Body of pancreas (tissue), 4 donors: ENCODE data around the gene FHOD3.

Source experiments
- POLR2A ChIP-seq, 3 donors: fragments of 450-650 bp; IDR thresholded peaks; one replicate each; pipeline ENCODE4 v1.6.1; 2016; ENCODE audit warnings: antibody characterized with exemption in 3 of 3, mild to moderate bottlenecking in 2 of 3
- TF ChIP-seq, protein P1 (sequence below), 7 experiments: fragments of 450-650 bp in 4 of 7; fragments of 200-600 bp in 3 of 7; sonication (generic) in 3 of 7; IDR thresholded peaks; one replicate each; pipeline ENCODE4 v1.5.1; 2016 to 2019; ENCODE audit warnings: antibody characterized with exemption in 7 of 7

DNA sequence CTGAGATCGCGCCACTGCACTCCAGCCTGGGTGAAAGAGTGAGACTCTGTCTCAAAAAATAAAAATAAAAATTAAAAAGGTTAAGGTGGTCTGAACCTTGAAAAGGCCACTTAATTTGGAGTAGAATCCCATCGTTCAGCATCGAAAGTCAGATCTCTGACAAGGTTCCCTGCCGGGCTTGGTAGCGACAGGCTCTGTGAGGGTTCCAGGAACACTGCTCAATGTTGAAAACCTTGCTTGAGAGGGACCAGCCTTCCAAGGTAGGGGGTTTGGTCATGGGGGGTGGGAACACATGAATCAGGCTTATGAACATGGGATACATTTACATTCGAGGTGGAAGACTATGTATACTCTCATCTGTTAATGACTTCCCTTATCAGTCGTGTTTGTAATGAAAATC is 232.2 kb downstream of the FHOD3 start:
- no peak for TF ChIP-seq POLR2A (IDR thresholded peaks at IDR 0.05)
- TF ChIP-seq, protein P1, sequence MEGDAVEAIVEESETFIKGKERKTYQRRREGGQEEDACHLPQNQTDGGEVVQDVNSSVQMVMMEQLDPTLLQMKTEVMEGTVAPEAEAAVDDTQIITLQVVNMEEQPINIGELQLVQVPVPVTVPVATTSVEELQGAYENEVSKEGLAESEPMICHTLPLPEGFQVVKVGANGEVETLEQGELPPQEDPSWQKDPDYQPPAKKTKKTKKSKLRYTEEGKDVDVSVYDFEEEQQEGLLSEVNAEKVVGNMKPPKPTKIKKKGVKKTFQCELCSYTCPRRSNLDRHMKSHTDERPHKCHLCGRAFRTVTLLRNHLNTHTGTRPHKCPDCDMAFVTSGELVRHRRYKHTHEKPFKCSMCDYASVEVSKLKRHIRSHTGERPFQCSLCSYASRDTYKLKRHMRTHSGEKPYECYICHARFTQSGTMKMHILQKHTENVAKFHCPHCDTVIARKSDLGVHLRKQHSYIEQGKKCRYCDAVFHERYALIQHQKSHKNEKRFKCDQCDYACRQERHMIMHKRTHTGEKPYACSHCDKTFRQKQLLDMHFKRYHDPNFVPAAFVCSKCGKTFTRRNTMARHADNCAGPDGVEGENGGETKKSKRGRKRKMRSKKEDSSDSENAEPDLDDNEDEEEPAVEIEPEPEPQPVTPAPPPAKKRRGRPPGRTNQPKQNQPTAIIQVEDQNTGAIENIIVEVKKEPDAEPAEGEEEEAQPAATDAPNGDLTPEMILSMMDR (IDR thresholded peaks at IDR 0.05) = no peak
